Trophoblast cell (in vitro differentiated cells and primary cell): ENCODE data around the gene ZNF423.
A peak's percentile ranks its signal among the peaks of the same experiment; 100 is the strongest.

Experiments used
- DNase-seq, 2 donors: peaks; one replicate each; pipeline ENCODE4 v3.0.0-alpha.2; 2016
- H2AFZ ChIP-seq: 2 replicates; pipeline ENCODE4 v1.6.1; 2013; ENCODE audit warnings: low read length, moderate library complexity, mild to moderate bottlenecking; ENCODE audit not compliant: insufficient read depth, poor library complexity
- H2AK5ac ChIP-seq: 2 replicates; pipeline ENCODE4 v1.6.1; 2013; ENCODE audit warnings: mild to moderate bottlenecking, low read length
- H2BK120ac ChIP-seq: 2 replicates; pipeline ENCODE4 v1.6.1; 2013; ENCODE audit warnings: low read length, mild to moderate bottlenecking, moderate library complexity; ENCODE audit not compliant: insufficient read depth, poor library complexity
- H2BK12ac ChIP-seq: 2 replicates; pipeline ENCODE4 v1.6.1; 2013; ENCODE audit warnings: mild to moderate bottlenecking, low read length, moderate library complexity
- H2BK5ac ChIP-seq: 2 replicates; pipeline ENCODE4 v1.6.1; 2013; ENCODE audit warnings: low read length, low read depth, moderate library complexity, mild to moderate bottlenecking; ENCODE audit not compliant: poor library complexity
- H3K14ac ChIP-seq: 2 replicates; pipeline ENCODE4 v1.6.1; 2013; ENCODE audit warnings: mild to moderate bottlenecking, low read length
- H3K18ac ChIP-seq: 2 replicates; pipeline ENCODE4 v1.6.1; 2013; ENCODE audit warnings: mild to moderate bottlenecking, low read length
- H3K23ac ChIP-seq: 2 replicates; pipeline ENCODE4 v1.6.1; 2013; ENCODE audit warnings: low read length
- H3K27ac ChIP-seq: 2 replicates; pipeline ENCODE4 v1.5.1; 2013; ENCODE audit warnings: low read depth, mild to moderate bottlenecking, inconsistent platforms, low read length, moderate library complexity
- H3K27me3 ChIP-seq: 2 replicates; pipeline ENCODE4 v1.6.1; 2013; ENCODE audit warnings: inconsistent platforms, mild to moderate bottlenecking, low read length, moderate library complexity; ENCODE audit not compliant: insufficient read depth
- H3K36me3 ChIP-seq, 2 experiments: 1 replicate in 1 of 2; 2 replicates in 1 of 2; pipeline ENCODE4 v1.6.1; 2013; ENCODE audit warnings: low read length in 2 of 2, mild to moderate bottlenecking in 2 of 2, moderate library complexity in 1 of 2; ENCODE audit not compliant: insufficient read depth in 2 of 2, control insufficient read depth in 1 of 2
- H3K4ac ChIP-seq: 2 replicates; pipeline ENCODE4 v1.6.1; 2013; ENCODE audit warnings: low read depth, mild to moderate bottlenecking, low read length, moderate library complexity
- H3K4me1 ChIP-seq, 2 experiments: 1 replicate in 1 of 2; 2 replicates in 1 of 2; pipeline ENCODE4 v1.6.1; 2013; ENCODE audit warnings: low read length in 2 of 2, mild to moderate bottlenecking in 2 of 2, moderate library complexity in 1 of 2; ENCODE audit not compliant: insufficient read depth in 2 of 2, control insufficient read depth in 1 of 2
- H3K4me2 ChIP-seq: 2 replicates; pipeline ENCODE4 v1.6.1; 2013; ENCODE audit warnings: inconsistent platforms, mild to moderate bottlenecking, low read length, moderate library complexity
- H3K4me3 ChIP-seq: 2 replicates; pipeline ENCODE4 v1.5.1; 2013; ENCODE audit warnings: mild to moderate bottlenecking, low read depth, low read length, inconsistent platforms
- H3K79me1 ChIP-seq: one replicate; pipeline ENCODE4 v1.6.1; 2013; ENCODE audit warnings: low read length
- H3K79me2 ChIP-seq: 2 replicates; pipeline ENCODE4 v1.6.1; 2013; ENCODE audit warnings: low read length, mild to moderate bottlenecking; ENCODE audit not compliant: control insufficient read depth, insufficient read depth, poor library complexity
- H3K9ac ChIP-seq: 2 replicates; pipeline ENCODE4 v1.6.1; 2013; ENCODE audit warnings: mild to moderate bottlenecking, low read length
- H3K9me3 ChIP-seq: 2 replicates; pipeline ENCODE4 v1.6.1; 2013; ENCODE audit warnings: low read depth, mild to moderate bottlenecking, control low read depth, inconsistent platforms, low read length; ENCODE audit not compliant: insufficient read depth
- H4K12ac ChIP-seq: 2 replicates; pipeline ENCODE4 v1.6.1; 2013; ENCODE audit warnings: low read depth, mild to moderate bottlenecking, low read length, moderate library complexity
- H4K8ac ChIP-seq: 2 replicates; pipeline ENCODE4 v1.6.1; 2013; ENCODE audit warnings: low read depth, mild to moderate bottlenecking, low read length, moderate library complexity
- H4K91ac ChIP-seq: one replicate; pipeline ENCODE4 v1.6.1; 2013; ENCODE audit warnings: low read depth, mild to moderate bottlenecking, low read length, moderate library complexity
- WGBS: extraction: QIAGEN DNeasy Blood & Tissue Kit; methylation state at CpG from one replicate; pipeline ENCODE4 v1.1.7; 2013; ENCODE audit warnings: missing lambda C conversion rate; ENCODE audit not compliant: insufficient read length, insufficient coverage; ENCODE audit errors: extremely low coverage; 5-methylcytosine and 5-hydroxymethylcytosine counted together

ZNF423 gene

DNA sequence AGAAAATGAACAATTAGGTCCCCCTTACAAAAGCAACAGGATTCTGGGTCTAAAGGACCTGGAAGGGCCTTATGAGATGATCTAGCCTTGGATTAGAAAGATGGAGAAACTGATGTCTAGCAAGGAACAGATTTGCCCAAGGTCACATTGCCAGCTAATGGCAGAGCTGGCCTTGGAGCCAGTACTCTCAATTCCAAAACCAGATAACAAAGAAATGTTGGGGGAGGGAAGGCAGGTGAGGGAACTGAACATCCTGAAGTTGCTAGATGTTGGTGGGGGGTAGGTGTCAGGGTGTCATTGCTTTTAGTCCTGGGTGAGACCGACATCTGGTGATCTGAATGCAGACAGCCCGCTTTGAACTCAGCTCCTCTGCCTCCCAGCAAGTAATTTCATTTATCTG is 11.3 kb upstream of the ZNF423 start:
- H2BK12ac ChIP-seq: no peak overlapping the region
- no peaks in the 10 kb centered on the region for H3K9me3 ChIP-seq
- H3K18ac ChIP-seq: no peak overlapping the region
- H3K4ac ChIP-seq: no peak overlapping the region
- H3K14ac ChIP-seq: no peak overlapping the region
- H2AK5ac ChIP-seq: no peak overlapping the region
- no peaks in the 10 kb centered on the region for H3K79me1 ChIP-seq
- H3K4me2 ChIP-seq: no peak overlapping the region
- H3K4me3 ChIP-seq: no peak overlapping the region
- no peak overlapping the region for H4K8ac ChIP-seq
- H3K4me1 ChIP-seq: peaks cover 0 to 2% of the 10 kb centered on the region in 2 experiments
- H4K12ac ChIP-seq: no peak overlapping the region
- H3K23ac ChIP-seq: no peak overlapping the region
- no peak overlapping the region for H4K91ac ChIP-seq
- no peaks in the 10 kb centered on the region for H3K36me3 ChIP-seq
- no peak overlapping the region for H2BK5ac ChIP-seq
- H2AFZ ChIP-seq: no peak overlapping the region
- no peak overlapping the region for H3K27ac ChIP-seq
- no peak overlapping the region for H3K9ac ChIP-seq
- no peak for DNase-seq
- no peaks in the 10 kb centered on the region for H3K27me3 ChIP-seq
- no CpG with 5 or more reads among the region's 2 CpGs for WGBS
- H2BK120ac ChIP-seq: no peak overlapping the region
- H3K79me2 ChIP-seq: no peaks in the 10 kb centered on the region

DNA sequence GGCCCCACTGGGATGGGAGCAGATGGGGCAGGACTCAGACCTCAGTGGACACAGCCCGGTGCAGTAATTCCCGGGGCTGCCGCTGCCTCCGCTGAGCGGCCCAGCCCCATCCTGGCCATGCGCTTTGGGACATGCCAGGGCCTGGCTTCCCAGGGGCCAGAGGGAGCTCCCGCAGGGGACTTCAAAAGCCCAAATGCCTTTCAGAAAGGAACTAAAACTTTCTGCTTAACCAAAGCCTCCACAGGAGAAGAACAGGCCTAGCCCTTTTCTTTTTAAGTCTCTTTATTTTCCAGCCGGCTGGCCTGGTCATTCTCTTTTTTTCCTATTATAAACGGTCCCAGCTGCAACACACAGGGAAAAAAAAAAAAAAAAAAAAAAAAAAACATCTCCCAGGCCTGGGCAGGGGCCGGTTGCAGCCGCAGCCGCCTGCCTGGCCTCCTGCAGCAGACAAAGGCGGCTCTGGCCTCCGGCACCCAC is 10.7 kb upstream of the ZNF423 start:
- H3K4ac ChIP-seq: no peak overlapping the region
- WGBS: no CpG with 5 or more reads among the region's 14 CpGs
- no peaks in the 10 kb centered on the region for H3K9me3 ChIP-seq
- H2BK5ac ChIP-seq: no peak overlapping the region
- no peaks in the 10 kb centered on the region for H3K27me3 ChIP-seq
- no peak for DNase-seq
- no peak overlapping the region for H3K4me2 ChIP-seq
- H2BK12ac ChIP-seq: no peak overlapping the region
- peak overlapping the region; percentile 37 for H2AFZ ChIP-seq
- peaks cover 0 to 2% of the 10 kb centered on the region in 2 experiments for H3K4me1 ChIP-seq
- no peak overlapping the region for H3K27ac ChIP-seq
- H4K8ac ChIP-seq: peak overlapping the region; percentile 35
- no peak overlapping the region for H3K4me3 ChIP-seq
- no peak overlapping the region for H3K23ac ChIP-seq
- no peaks in the 10 kb centered on the region for H3K36me3 ChIP-seq
- no peak overlapping the region for H4K91ac ChIP-seq
- no peak overlapping the region for H3K9ac ChIP-seq
- no peaks in the 10 kb centered on the region for H3K79me2 ChIP-seq
- H2BK120ac ChIP-seq: no peak overlapping the region
- no peak overlapping the region for H4K12ac ChIP-seq
- H3K18ac ChIP-seq: no peak overlapping the region
- peak overlapping the region; percentile 49 for H3K14ac ChIP-seq
- H3K79me1 ChIP-seq: no peaks in the 10 kb centered on the region
- H2AK5ac ChIP-seq: no peak overlapping the region

DNA sequence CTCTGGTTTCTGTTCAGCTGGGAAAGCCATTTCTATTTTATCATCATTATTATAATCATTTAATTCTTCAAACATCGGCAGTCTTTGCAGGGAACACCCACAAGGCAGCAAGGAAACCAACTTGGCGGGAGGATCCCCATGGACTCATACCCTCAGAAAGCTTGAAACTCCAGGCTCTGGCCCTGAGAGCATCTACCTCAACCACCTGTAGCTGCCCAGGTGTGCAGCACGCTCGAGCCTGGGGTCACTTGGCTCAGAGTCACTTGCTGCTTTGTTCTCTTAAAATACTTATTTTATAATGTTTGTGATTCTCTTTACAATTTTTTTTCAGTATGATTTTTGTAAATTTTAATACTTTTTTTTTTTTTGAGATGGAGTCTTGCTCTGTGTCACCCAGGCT is 6.8 kb upstream of the ZNF423 start:
- H3K9ac ChIP-seq: no peak overlapping the region
- H4K91ac ChIP-seq: no peak overlapping the region
- H3K79me1 ChIP-seq: peaks cover 12% of the 10 kb centered on the region
- no peak overlapping the region for H2AFZ ChIP-seq
- no peak overlapping the region for H3K18ac ChIP-seq
- H3K9me3 ChIP-seq: no peaks in the 10 kb centered on the region
- H4K8ac ChIP-seq: no peak overlapping the region
- H3K4ac ChIP-seq: no peak overlapping the region
- no peak overlapping the region for H3K4me3 ChIP-seq
- peaks cover 8% of the 10 kb centered on the region for H3K27me3 ChIP-seq
- no peak overlapping the region for H3K14ac ChIP-seq
- H4K12ac ChIP-seq: no peak overlapping the region
- no peak overlapping the region for H3K4me2 ChIP-seq
- H3K36me3 ChIP-seq: no peaks in the 10 kb centered on the region
- no peak overlapping the region for H2BK5ac ChIP-seq
- H3K4me1 ChIP-seq: peaks cover 4 to 11% of the 10 kb centered on the region in 2 experiments
- H2BK12ac ChIP-seq: no peak overlapping the region
- no peak overlapping the region for H3K27ac ChIP-seq
- no CpG with 5 or more reads among the region's 4 CpGs for WGBS
- H2AK5ac ChIP-seq: no peak overlapping the region
- no peak overlapping the region for H3K23ac ChIP-seq
- no peaks in the 10 kb centered on the region for H3K79me2 ChIP-seq
- H2BK120ac ChIP-seq: no peak overlapping the region
- DNase-seq: no peak

DNA sequence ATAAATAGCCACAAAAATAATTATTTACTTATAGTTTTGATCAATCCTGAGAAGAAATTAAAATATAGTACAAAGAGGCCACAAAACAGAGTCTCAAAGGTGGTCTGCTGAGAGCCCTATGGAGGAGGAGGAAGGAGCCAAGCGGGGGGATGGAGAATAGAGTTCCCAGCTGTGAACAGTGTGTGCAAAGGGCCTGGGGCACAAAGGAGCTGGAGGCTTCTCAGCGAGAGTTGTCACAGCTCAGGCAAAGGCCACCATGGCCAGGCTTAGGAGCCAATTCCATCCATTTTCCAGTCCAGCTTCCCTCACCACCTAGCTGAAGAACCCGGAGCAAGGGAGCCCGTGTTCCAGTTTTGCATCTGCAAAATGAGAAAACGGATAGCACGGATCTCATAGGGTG is 5.4 kb upstream of the ZNF423 start:
- Histone ChIP-seq H4K8ac (no peak overlapping the region), H3K4me3 (no peak overlapping the region), H3K4me1 (peaks cover 8 to 14% of the 10 kb centered on the region in 2 experiments), H2BK5ac (no peak overlapping the region), H4K12ac (no peak overlapping the region), H3K36me3 (no peaks in the 10 kb centered on the region), H2AFZ (no peak overlapping the region), H3K79me1 (peaks cover 23% of the 10 kb centered on the region), H3K79me2 (peaks cover 4% of the 10 kb centered on the region), H3K18ac (no peak overlapping the region), H3K4ac (no peak overlapping the region), H2BK120ac (no peak overlapping the region), H2AK5ac (no peak overlapping the region), H3K9me3 (no peaks in the 10 kb centered on the region), H3K27ac (no peak overlapping the region), H4K91ac (no peak overlapping the region), H3K4me2 (no peak overlapping the region), H3K14ac (no peak overlapping the region), H2BK12ac (no peak overlapping the region), H3K9ac (no peak overlapping the region), H3K23ac (no peak overlapping the region), H3K27me3 (peaks cover 8% of the 10 kb centered on the region)
- no peak for DNase-seq
- no CpG with 5 or more reads among the region's 6 CpGs for WGBS
